GM23338 (cell line): ENCODE data around the gene MRAP. TPM values are rescaled to one million over a fixed set of nuclear protein-coding genes. Genes with fewer than 3 reads are reported as not detected.

Experiments
- ATAC-seq: fragments of 200-7000 bp; cut with Tn5 transposase; 3 replicates; pipeline ENCODE4 v1.9.1; 2020
- DNase-seq: peaks from one replicate; pipeline ENCODE4 v3.0.0-alpha.2; 2015; ENCODE audit warnings: low spot score
- H2AFZ ChIP-seq: fragments of 200-600 bp; sonication (generic); 2 replicates; pipeline ENCODE4 v1.8.0; 2016; ENCODE audit warnings: antibody characterized with exemption, mild to moderate bottlenecking, moderate library complexity
- H3F3A ChIP-seq: fragments of 200-600 bp; sonication (generic); replicated peaks from 2 replicates; pipeline ENCODE4 v1.8.0; 2017; ENCODE audit warnings: antibody characterized with exemption, mixed run types, low read depth
- H3K27ac ChIP-seq: fragments of 200-600 bp; sonication (generic); 2 replicates; pipeline ENCODE4 v1.6.1; 2016; ENCODE audit warnings: low read depth
- H3K27me3 ChIP-seq: fragments of 200-600 bp; sonication (generic); 2 replicates; pipeline ENCODE4 v1.8.0; 2016; ENCODE audit warnings: mild to moderate bottlenecking, mixed run types, moderate library complexity; ENCODE audit not compliant: insufficient read depth
- H3K36me3 ChIP-seq: fragments of 200-600 bp; sonication (generic); 2 replicates; pipeline ENCODE4 v1.8.0; 2016; ENCODE audit warnings: mild to moderate bottlenecking; ENCODE audit not compliant: insufficient read depth
- H3K4me1 ChIP-seq: fragments of 200-600 bp; sonication (generic); 2 replicates; pipeline ENCODE4 v1.8.0; 2016; ENCODE audit warnings: mild to moderate bottlenecking, moderate library complexity; ENCODE audit not compliant: insufficient read depth
- H3K4me2 ChIP-seq: fragments of 200-600 bp; sonication (generic); 2 replicates; pipeline ENCODE4 v1.7.1; 2017; ENCODE audit warnings: mixed run types
- H3K4me3 ChIP-seq: fragments of 200-600 bp; sonication (generic); 2 replicates; pipeline ENCODE4 v1.6.1; 2016; ENCODE audit warnings: mixed run types
- H3K79me2 ChIP-seq: fragments of 200-600 bp; sonication (generic); replicated peaks from 2 replicates; pipeline ENCODE4 v1.8.0; 2017; ENCODE audit warnings: mild to moderate bottlenecking; ENCODE audit not compliant: insufficient read depth
- H3K9me2 ChIP-seq: fragments of 200-600 bp; sonication (generic); 2 replicates; pipeline ENCODE4 v1.8.0; 2017; ENCODE audit not compliant: insufficient read depth
- H4K20me1 ChIP-seq: fragments of 200-600 bp; sonication (generic); replicated peaks from 2 replicates; pipeline ENCODE4 v1.8.0; 2017; ENCODE audit warnings: mild to moderate bottlenecking; ENCODE audit not compliant: insufficient read depth
- H3K27ac Mint-ChIP-seq: 2 replicates; pipeline ENCODE4 v1.8.0; 2020; ENCODE audit warnings: inconsistent platforms, mild to moderate bottlenecking, moderate library complexity, mixed read lengths
- H3K27me3 Mint-ChIP-seq: 3 replicates; pipeline ENCODE4 v1.8.0; 2022; ENCODE audit warnings: low read depth, mild to moderate bottlenecking, moderate library complexity, mixed read lengths, inconsistent platforms; ENCODE audit not compliant: insufficient read depth, poor library complexity
- H3K36me3 Mint-ChIP-seq: 3 replicates; pipeline ENCODE4 v1.8.0; 2021; ENCODE audit warnings: low read depth, mild to moderate bottlenecking, inconsistent platforms, moderate library complexity, mixed read lengths
- H3K4me1 Mint-ChIP-seq: 3 replicates; pipeline ENCODE4 v1.8.0; 2020; ENCODE audit warnings: mild to moderate bottlenecking, inconsistent platforms, mixed read lengths
- H3K4me3 Mint-ChIP-seq: 3 replicates; pipeline ENCODE4 v1.8.0; 2021; ENCODE audit warnings: moderate library complexity, mild to moderate bottlenecking, inconsistent platforms, mixed read lengths
- H3K9me3 Mint-ChIP-seq: 3 replicates; pipeline ENCODE4 v1.8.0; 2020; ENCODE audit warnings: moderate library complexity, mild to moderate bottlenecking, inconsistent platforms, mixed read lengths
- EZH2 ChIP-seq: fragments of 200-600 bp; sonication (generic); IDR thresholded peaks from one replicate; pipeline ENCODE4 v1.8.0; 2017; ENCODE audit warnings: antibody characterized with exemption, mild to moderate bottlenecking, low read depth; ENCODE audit not compliant: unreplicated experiment
- EZH2phosphoT487 ChIP-seq: fragments of 200-600 bp; sonication (generic); IDR thresholded peaks from one replicate; pipeline ENCODE4 v1.8.1; 2018; ENCODE audit warnings: antibody characterized with exemption; ENCODE audit not compliant: unreplicated experiment
- JUNB ChIP-seq: IDR thresholded peaks from one replicate; pipeline ENCODE4 v1.6.1; 2016; ENCODE audit warnings: antibody characterized with exemption; ENCODE audit not compliant: unreplicated experiment
- NANOG ChIP-seq: IDR thresholded peaks from 2 replicates; pipeline ENCODE4 v1.6.1; 2016; ENCODE audit warnings: antibody characterized with exemption, borderline replicate concordance
- POLR2AphosphoS5 ChIP-seq: IDR thresholded peaks from 2 replicates; pipeline ENCODE4 v1.6.1; 2016; ENCODE audit warnings: antibody characterized with exemption, low read depth
- STAT1 ChIP-seq: IDR thresholded peaks from one replicate; pipeline ENCODE4 v1.6.1; 2016; ENCODE audit warnings: antibody characterized with exemption; ENCODE audit not compliant: unreplicated experiment
- ZNF331 ChIP-seq: fragments of 250-450 bp; sonication (Bioruptor Pico); IDR thresholded peaks from 2 replicates; pipeline ENCODE4 v1.5.0; 2020; ENCODE audit warnings: low read depth, mild to moderate bottlenecking, moderate library complexity
- polyA plus RNA-seq: library from polyadenylated mRNA; unstranded; fragments of >200 nt; fragmentation: Nextera tagmentation; extraction: Ambion mirVana; gene quantifications from 2 replicates; pipeline ENCODE4 v1.2.1, GENCODE V29; 2016
- total RNA-seq: library from RNA; depleted of rRNA; stranded (reverse); fragments of >200 nt; shearing (Covaris generic); gene quantifications from 2 replicates; pipeline ENCODE4 v1.2.3, GENCODE V29; 2014
- TF ChIP-seq, protein P1 (sequence below): IDR thresholded peaks from 2 replicates; pipeline ENCODE4 v1.6.1; 2016; ENCODE audit warnings: antibody characterized with exemption
- TF ChIP-seq, protein P2 (sequence below), 2 experiments: fragments of 200-600 bp in 1 of 2; sonication (generic) in 1 of 2; conservative IDR thresholded peaks; 2 replicates each; pipeline versions ENCODE4 v1.5.1 to v1.6.1; 2016 to 2017; ENCODE audit warnings: antibody characterized with exemption in 2 of 2, low read depth in 2 of 2, mild to moderate bottlenecking in 2 of 2, moderate library complexity in 1 of 2
- TF ChIP-seq, protein P3 (sequence below): fragments of 250-450 bp; sonication (Bioruptor Pico); IDR thresholded peaks from 2 replicates; pipeline ENCODE4 v1.5.0; 2020; ENCODE audit warnings: mild to moderate bottlenecking, moderate library complexity

MRAP gene
- total and polyA plus RNA-seq, 2 experiments from 2014 or later: 0.78 TPM; not detected in 1

DNA sequence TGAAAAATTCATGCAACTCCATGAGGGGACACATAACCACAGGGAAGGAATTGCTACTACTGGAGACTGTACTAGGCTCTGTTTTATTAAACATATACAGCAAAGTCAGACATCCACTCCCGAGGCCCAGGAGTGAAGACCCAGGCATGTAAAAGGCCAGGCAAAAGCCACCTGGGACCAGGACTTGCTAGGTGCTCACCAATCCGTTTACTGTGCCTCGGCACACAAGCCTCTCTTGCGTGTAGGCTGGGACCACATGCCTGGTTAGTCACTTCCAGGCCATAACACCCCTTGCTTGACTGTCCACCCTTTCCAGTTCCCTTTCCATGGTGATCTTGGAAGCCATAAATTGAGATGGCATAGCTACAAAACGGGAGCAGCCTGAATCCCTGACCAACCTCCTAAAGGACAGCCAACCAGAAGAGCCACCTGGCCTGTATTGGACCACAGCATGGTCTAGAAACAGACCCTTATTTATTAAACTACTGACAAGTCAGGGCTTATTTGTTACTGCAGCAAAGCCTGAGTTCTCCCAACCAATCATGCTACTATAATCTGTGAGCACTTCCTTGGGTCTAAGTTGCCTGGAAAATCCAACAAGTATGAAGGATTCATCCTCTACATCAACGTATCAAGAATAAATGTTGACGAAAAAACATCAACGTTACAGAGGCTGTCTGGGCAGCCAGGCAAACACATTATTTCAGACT lies 54.5 kb downstream of the MRAP start:
- Histone ChIP-seq H4K20me1 (peaks cover 26% of the 10 kb centered on the region), H3K9me2 (no peaks in the 10 kb centered on the region), H3K4me2 (no peak overlapping the region), H3K27me3 (no peaks in the 10 kb centered on the region), H2AFZ (no peak overlapping the region), H3F3A (0 out of 2 replicates have a peak, but pooled peaks cover 6% of the 10 kb centered on the region), H3K4me3 (no peak overlapping the region), H3K79me2 (no peaks in the 10 kb centered on the region), H3K27ac (no peak overlapping the region), H3K36me3 (peaks cover 78% of the 10 kb centered on the region), H3K4me1 (no peaks in the 10 kb centered on the region)
- TF ChIP-seq STAT1: no peak
- TF ChIP-seq, protein P1, sequence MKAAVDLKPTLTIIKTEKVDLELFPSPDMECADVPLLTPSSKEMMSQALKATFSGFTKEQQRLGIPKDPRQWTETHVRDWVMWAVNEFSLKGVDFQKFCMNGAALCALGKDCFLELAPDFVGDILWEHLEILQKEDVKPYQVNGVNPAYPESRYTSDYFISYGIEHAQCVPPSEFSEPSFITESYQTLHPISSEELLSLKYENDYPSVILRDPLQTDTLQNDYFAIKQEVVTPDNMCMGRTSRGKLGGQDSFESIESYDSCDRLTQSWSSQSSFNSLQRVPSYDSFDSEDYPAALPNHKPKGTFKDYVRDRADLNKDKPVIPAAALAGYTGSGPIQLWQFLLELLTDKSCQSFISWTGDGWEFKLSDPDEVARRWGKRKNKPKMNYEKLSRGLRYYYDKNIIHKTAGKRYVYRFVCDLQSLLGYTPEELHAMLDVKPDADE: no peak
- no peak for TF ChIP-seq ZNF331 (CRISPR knock-in tag)
- TF ChIP-seq EZH2: no peak
- TF ChIP-seq EZH2phosphoT487: no peak
- no peak for TF ChIP-seq POLR2AphosphoS5
- no peak for TF ChIP-seq NANOG
- TF ChIP-seq JUNB: no peak
- H3K36me3 Mint-ChIP-seq: peaks cover 92% of the 10 kb centered on the region
- H3K4me1 Mint-ChIP-seq: no peaks in the 10 kb centered on the region
- ATAC-seq (no peak), DNase-seq (no peak)
- H3K9me3 Mint-ChIP-seq: no peaks in the 10 kb centered on the region
- no peak overlapping the region for H3K27ac Mint-ChIP-seq
- H3K27me3 Mint-ChIP-seq: peaks cover 5% of the 10 kb centered on the region
- no peak overlapping the region for H3K4me3 Mint-ChIP-seq

DNA sequence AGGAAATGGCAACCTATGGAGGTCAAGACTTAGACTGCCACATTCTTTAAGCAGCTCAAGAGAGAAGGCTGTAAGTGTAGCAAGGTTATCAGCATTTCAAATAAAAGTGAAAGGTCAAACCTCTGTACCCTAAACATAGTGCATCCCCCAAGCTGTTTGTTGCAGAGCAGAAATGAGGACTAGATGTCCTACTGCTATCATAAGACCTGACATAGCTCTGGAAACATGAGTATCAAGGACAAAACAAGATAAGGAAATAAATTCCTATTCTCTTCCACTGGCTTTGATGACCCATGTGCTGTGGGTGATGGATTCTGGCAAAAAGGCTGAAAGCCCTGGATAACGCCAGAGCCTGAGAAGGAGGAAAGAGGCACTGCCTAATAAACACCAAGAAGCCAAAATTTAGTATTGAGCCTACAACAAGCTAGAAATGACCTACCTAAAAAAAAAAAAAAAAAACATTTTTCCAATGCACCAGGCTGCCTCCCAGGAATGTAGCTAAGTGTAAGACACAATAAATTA lies 58.3 kb downstream of the MRAP start:
- Histone ChIP-seq H3K27me3 (no peaks in the 10 kb centered on the region), H3K4me2 (no peak overlapping the region), H3K9me2 (no peaks in the 10 kb centered on the region), H3K79me2 (no peaks in the 10 kb centered on the region), H3K4me3 (no peak overlapping the region), H3F3A (0 out of 2 replicates have a peak, but pooled peaks cover 6% of the 10 kb centered on the region), H3K27ac (no peak overlapping the region), H4K20me1 (peaks cover 22% of the 10 kb centered on the region), H2AFZ (no peak overlapping the region), H3K36me3 (peaks cover 88% of the 10 kb centered on the region), H3K4me1 (no peaks in the 10 kb centered on the region)
- no peak overlapping the region for H3K27ac Mint-ChIP-seq
- peaks cover 96% of the 10 kb centered on the region for H3K36me3 Mint-ChIP-seq
- peaks cover 10% of the 10 kb centered on the region for H3K27me3 Mint-ChIP-seq
- no peak for ATAC-seq
- DNase-seq: no peak
- H3K4me3 Mint-ChIP-seq: no peak overlapping the region
- H3K4me1 Mint-ChIP-seq: no peaks in the 10 kb centered on the region
- no peaks in the 10 kb centered on the region for H3K9me3 Mint-ChIP-seq
- TF ChIP-seq ZNF331 (CRISPR knock-in tag) (no peak), EZH2 (no peak), NANOG (no peak), JUNB (no peak), STAT1 (no peak), EZH2phosphoT487 (no peak)
- TF ChIP-seq, protein P2, sequence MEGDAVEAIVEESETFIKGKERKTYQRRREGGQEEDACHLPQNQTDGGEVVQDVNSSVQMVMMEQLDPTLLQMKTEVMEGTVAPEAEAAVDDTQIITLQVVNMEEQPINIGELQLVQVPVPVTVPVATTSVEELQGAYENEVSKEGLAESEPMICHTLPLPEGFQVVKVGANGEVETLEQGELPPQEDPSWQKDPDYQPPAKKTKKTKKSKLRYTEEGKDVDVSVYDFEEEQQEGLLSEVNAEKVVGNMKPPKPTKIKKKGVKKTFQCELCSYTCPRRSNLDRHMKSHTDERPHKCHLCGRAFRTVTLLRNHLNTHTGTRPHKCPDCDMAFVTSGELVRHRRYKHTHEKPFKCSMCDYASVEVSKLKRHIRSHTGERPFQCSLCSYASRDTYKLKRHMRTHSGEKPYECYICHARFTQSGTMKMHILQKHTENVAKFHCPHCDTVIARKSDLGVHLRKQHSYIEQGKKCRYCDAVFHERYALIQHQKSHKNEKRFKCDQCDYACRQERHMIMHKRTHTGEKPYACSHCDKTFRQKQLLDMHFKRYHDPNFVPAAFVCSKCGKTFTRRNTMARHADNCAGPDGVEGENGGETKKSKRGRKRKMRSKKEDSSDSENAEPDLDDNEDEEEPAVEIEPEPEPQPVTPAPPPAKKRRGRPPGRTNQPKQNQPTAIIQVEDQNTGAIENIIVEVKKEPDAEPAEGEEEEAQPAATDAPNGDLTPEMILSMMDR (conservative IDR thresholded peaks at IDR 0.05; ENCODE audit: low read depth in 2 of 2): no peak
- TF ChIP-seq, protein P3, sequence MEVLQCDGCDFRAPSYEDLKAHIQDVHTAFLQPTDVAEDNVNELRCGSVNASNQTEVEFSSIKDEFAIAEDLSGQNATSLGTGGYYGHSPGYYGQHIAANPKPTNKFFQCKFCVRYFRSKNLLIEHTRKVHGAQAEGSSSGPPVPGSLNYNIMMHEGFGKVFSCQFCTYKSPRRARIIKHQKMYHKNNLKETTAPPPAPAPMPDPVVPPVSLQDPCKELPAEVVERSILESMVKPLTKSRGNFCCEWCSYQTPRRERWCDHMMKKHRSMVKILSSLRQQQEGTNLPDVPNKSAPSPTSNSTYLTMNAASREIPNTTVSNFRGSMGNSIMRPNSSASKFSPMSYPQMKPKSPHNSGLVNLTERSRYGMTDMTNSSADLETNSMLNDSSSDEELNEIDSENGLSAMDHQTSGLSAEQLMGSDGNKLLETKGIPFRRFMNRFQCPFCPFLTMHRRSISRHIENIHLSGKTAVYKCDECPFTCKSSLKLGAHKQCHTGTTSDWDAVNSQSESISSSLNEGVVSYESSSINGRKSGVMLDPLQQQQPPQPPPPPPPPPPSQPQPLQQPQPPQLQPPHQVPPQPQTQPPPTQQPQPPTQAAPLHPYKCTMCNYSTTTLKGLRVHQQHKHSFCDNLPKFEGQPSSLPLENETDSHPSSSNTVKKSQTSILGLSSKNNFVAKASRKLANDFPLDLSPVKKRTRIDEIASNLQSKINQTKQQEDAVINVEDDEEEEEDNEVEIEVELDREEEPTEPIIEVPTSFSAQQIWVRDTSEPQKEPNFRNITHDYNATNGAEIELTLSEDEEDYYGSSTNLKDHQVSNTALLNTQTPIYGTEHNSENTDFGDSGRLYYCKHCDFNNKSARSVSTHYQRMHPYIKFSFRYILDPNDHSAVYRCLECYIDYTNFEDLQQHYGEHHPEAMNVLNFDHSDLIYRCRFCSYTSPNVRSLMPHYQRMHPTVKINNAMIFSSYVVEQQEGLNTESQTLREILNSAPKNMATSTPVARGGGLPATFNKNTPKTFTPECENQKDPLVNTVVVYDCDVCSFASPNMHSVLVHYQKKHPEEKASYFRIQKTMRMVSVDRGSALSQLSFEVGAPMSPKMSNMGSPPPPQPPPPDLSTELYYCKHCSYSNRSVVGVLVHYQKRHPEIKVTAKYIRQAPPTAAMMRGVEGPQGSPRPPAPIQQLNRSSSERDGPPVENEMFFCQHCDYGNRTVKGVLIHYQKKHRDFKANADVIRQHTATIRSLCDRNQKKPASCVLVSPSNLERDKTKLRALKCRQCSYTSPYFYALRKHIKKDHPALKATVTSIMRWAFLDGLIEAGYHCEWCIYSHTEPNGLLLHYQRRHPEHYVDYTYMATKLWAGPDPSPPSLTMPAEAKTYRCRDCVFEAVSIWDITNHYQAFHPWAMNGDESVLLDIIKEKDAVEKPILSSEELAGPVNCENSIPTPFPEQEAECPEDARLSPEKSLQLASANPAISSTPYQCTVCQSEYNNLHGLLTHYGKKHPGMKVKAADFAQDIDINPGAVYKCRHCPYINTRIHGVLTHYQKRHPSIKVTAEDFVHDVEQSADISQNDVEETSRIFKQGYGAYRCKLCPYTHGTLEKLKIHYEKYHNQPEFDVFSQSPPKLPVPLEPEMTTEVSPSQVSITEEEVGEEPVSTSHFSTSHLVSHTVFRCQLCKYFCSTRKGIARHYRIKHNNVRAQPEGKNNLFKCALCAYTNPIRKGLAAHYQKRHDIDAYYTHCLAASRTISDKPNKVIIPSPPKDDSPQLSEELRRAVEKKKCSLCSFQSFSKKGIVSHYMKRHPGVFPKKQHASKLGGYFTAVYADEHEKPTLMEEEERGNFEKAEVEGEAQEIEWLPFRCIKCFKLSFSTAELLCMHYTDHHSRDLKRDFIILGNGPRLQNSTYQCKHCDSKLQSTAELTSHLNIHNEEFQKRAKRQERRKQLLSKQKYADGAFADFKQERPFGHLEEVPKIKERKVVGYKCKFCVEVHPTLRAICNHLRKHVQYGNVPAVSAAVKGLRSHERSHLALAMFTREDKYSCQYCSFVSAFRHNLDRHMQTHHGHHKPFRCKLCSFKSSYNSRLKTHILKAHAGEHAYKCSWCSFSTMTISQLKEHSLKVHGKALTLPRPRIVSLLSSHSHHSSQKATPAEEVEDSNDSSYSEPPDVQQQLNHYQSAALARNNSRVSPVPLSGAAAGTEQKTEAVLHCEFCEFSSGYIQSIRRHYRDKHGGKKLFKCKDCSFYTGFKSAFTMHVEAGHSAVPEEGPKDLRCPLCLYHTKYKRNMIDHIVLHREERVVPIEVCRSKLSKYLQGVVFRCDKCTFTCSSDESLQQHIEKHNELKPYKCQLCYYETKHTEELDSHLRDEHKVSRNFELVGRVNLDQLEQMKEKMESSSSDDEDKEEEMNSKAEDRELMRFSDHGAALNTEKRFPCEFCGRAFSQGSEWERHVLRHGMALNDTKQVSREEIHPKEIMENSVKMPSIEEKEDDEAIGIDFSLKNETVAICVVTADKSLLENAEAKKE (CRISPR knock-in tag): no peak
